ENCODE results near the gene PPDPF. TPM values are rescaled to one million over a fixed set of nuclear protein-coding genes. Genes with fewer than 3 reads are reported as not detected.
A peak's percentile ranks its signal among the peaks of the same experiment; 100 is the strongest.

PPDPF gene
- total RNA-seq (149 and 162 TPM in 2 replicates), polyA plus RNA-seq (93.5 and 144 TPM in 2 replicates), polyA minus RNA-seq (145 and 375 TPM in 2 replicates)
- 60.5 TPM for total RNA-seq (2013)

GRCh38 chr20:63520504-63520933 is at the start of gene PPDPF:
Gene PPDPF, plus strand, starts transcription at chr20:63520765. Its CDS starts 544 bp downstream, at chr20:63521309.
- H4K20me1 ChIP-seq (ENCODE audit: control insufficient read depth, insufficient read depth, low read length, poor library complexity, severe bottlenecking), result peaks cover 29% of the 10 kb centered on the region
- intact Hi-C loops (cut with micrococcal nuclease), result loop anchor here (1.0 to 2.0 kb wide), 8 partner anchors 17 to 436 kb away; partner anchors contain the start of genes ARFRP1, EEF1A2, PTK6 and RTEL1
- Mint-ChIP-seq H3K4me1 (peaks cover 31% of the 10 kb centered on the region), H3K9me3 (ENCODE audit: insufficient read depth) (no peaks in the 10 kb centered on the region), H3K27me3 (peaks cover 4% of the 10 kb centered on the region), H3K27ac (peak within 1 kb of the TSS; percentile 90), H3K4me3 (peak within 1 kb of the TSS; percentile 86)
- under 1% methylated on average over 64 of the region's 64 CpGs for WGBS (ENCODE audit: insufficient coverage)
- DNase-seq, result peak; percentile 92
- peaks cover 0 to 16% (median 4%) of the 10 kb centered on the region in 3 donors for H3K9me3 ChIP-seq (ENCODE audit: control extremely low read depth in 1 of 3, control insufficient read depth in 2 of 3, insufficient read depth in 1 of 3, low read length in 2 of 3)
- peak within 1 kb of the TSS; percentile 63 to 76 for H3K27ac ChIP-seq (ENCODE audit: low read length in 2 of 2)
- H3K4me3 ChIP-seq (ENCODE audit: control extremely low read depth in 1 of 5, extremely low read depth in 1 of 5, insufficient read depth in 1 of 5, low read depth in 2 of 5, low read length in 4 of 5), result peak within 1 kb of the TSS; percentile 21 to 79 (median 74)
- H3K36me3 ChIP-seq (replicated peaks in 1 of 2; ENCODE audit: control extremely low read depth in 1 of 2, control insufficient read depth in 1 of 2, extremely low read depth in 1 of 2, insufficient read depth in 2 of 2, low read length in 1 of 2), result peaks cover 0 to 7% of the 10 kb centered on the region in 2 experiments
- H3K79me2 ChIP-seq (ENCODE audit: control insufficient read depth, insufficient read depth, low read length), result peaks cover 15% of the 10 kb centered on the region
- ChIA-PET POLR2A (interaction anchor here (0.6 to 2.6 kb wide), 14 partner anchors 9 to 543 kb away, joined by 3 to 42 read pairs (median 5); partner anchors contain the start of genes ARFGAP1, GMEB2, HELZ2 and LIME1), CTCF (interaction anchor here (1.0 to 3.8 kb wide), 5 partner anchors 15 to 453 kb away, joined by 3 to 25 read pairs (median 5); partner anchors contain the start of gene PTK6)
- peak within 1 kb of the TSS; percentile 94 for H3K4me2 ChIP-seq (replicated peaks; ENCODE audit: low read depth, low read length, poor library complexity, severe bottlenecking)
- TF ChIP-seq CTCF (IDR thresholded peaks at IDR 0.05) (no peak), EZH2 (IDR thresholded peaks at IDR 0.05; ENCODE audit: borderline replicate concordance, insufficient read depth, low read depth, low read length, poor library complexity, severe bottlenecking) (no peak)
- H3K4me1 ChIP-seq (ENCODE audit: control insufficient read depth in 2 of 2, insufficient read depth in 2 of 2, low read length in 2 of 2), result peaks cover 16 to 23% of the 10 kb centered on the region in 2 donors
- peak within 1 kb of the TSS; percentile 84 for H3K9ac ChIP-seq (ENCODE audit: low read length)
- H3K27me3 ChIP-seq (replicated peaks in 1 of 4; ENCODE audit: control extremely low read depth in 1 of 4, control insufficient read depth in 3 of 4, insufficient read depth in 4 of 4, low read length in 3 of 4), result peaks cover 0 to 10% (median 3%) of the 10 kb centered on the region in 4 experiments
- peak within 1 kb of the TSS; percentile 96 for H2AFZ ChIP-seq (ENCODE audit: insufficient read depth, low read depth, low read length, poor library complexity, severe bottlenecking)
- peak; percentile 81 for ATAC-seq (ENCODE audit: low read depth)

GRCh38 chr20:63471002-63471716 is 49.4 kb upstream of the PPDPF start:
- Histone ChIP-seq H3K36me3 (replicated peaks in 1 of 2; ENCODE audit: control extremely low read depth in 1 of 2, control insufficient read depth in 1 of 2, extremely low read depth in 1 of 2, insufficient read depth in 2 of 2, low read length in 1 of 2) (no peaks in the 10 kb centered on the region), H3K9ac (ENCODE audit: low read length) (no peak overlapping the region), H3K9me3 (ENCODE audit: control extremely low read depth in 1 of 3, control insufficient read depth in 2 of 3, insufficient read depth in 1 of 3, low read length in 2 of 3) (peaks cover 0 to 2% (median 0%) of the 10 kb centered on the region in 3 donors), H2AFZ (ENCODE audit: insufficient read depth, low read depth, low read length, poor library complexity, severe bottlenecking) (no peak overlapping the region), H3K4me2 (replicated peaks; ENCODE audit: low read depth, low read length, poor library complexity, severe bottlenecking) (peak overlapping the region; percentile 25), H3K4me1 (ENCODE audit: control insufficient read depth in 2 of 2, insufficient read depth in 2 of 2, low read length in 2 of 2) (peaks cover 4 to 6% of the 10 kb centered on the region in 2 donors), H3K79me2 (ENCODE audit: control insufficient read depth, insufficient read depth, low read length) (no peaks in the 10 kb centered on the region), H4K20me1 (ENCODE audit: control insufficient read depth, insufficient read depth, low read length, poor library complexity, severe bottlenecking) (no peaks in the 10 kb centered on the region), H3K4me3 (ENCODE audit: control extremely low read depth in 1 of 5, extremely low read depth in 1 of 5, insufficient read depth in 1 of 5, low read depth in 2 of 5, low read length in 4 of 5) (no peak overlapping the region), H3K27ac (ENCODE audit: low read length in 2 of 2) (no peak overlapping the region), H3K27me3 (replicated peaks in 1 of 4; ENCODE audit: control extremely low read depth in 1 of 4, control insufficient read depth in 3 of 4, insufficient read depth in 4 of 4, low read length in 3 of 4) (peaks cover 0 to 55% (median 15%) of the 10 kb centered on the region in 4 experiments)
- Mint-ChIP-seq H3K27me3 (peaks cover 37% of the 10 kb centered on the region), H3K4me1 (peaks cover 7% of the 10 kb centered on the region), H3K9me3 (ENCODE audit: insufficient read depth) (no peaks in the 10 kb centered on the region), H3K4me3 (peak overlapping the region; percentile 44), H3K27ac (no peak overlapping the region)
- CTCF ChIA-PET, result no interaction called here
- no peak for TF ChIP-seq EZH2 (IDR thresholded peaks at IDR 0.05; ENCODE audit: borderline replicate concordance, insufficient read depth, low read depth, low read length, poor library complexity, severe bottlenecking)
- no peak for ATAC-seq (ENCODE audit: low read depth)
- DNase-seq, result no peak
- WGBS (ENCODE audit: insufficient coverage), result 19% methylated on average over 38 of the region's 46 CpGs
- intact Hi-C loops (cut with micrococcal nuclease), result no loop called here
- POLR2A ChIA-PET, result no interaction called here

All from B cell (primary cell).